ENCODE results near the gene ADAMTS16. TPM values are rescaled to one million over a fixed set of nuclear protein-coding genes. Genes with fewer than 3 reads are reported as not detected.

ADAMTS16 gene
- total RNA-seq, 4 donors from 2014 or later: 0.19 TPM; not detected in 3

GRCh38 chr5:5270161-5270560 lies 130.0 kb downstream of the ADAMTS16 start:
- Histone ChIP-seq H3K27me3 (no peaks in the 10 kb centered on the region), H3K36me3 (no peaks in the 10 kb centered on the region), H3K4me1 (peaks cover 7 to 12% (median 7%) of the 10 kb centered on the region in 3 donors), H3K9me3 (no peaks in the 10 kb centered on the region), H3K27ac (no peak overlapping the region), H3K4me3 (no peak overlapping the region)
- 87 to 97% methylated on average over 9 of the region's 9 CpGs for WGBS, 2 donors
- no peak for TF ChIP-seq POLR2A (IDR thresholded peaks at IDR 0.05)
- DNase-seq: no peak
- intact Hi-C loops (cut with DNase I): no loop called here

DNA sequence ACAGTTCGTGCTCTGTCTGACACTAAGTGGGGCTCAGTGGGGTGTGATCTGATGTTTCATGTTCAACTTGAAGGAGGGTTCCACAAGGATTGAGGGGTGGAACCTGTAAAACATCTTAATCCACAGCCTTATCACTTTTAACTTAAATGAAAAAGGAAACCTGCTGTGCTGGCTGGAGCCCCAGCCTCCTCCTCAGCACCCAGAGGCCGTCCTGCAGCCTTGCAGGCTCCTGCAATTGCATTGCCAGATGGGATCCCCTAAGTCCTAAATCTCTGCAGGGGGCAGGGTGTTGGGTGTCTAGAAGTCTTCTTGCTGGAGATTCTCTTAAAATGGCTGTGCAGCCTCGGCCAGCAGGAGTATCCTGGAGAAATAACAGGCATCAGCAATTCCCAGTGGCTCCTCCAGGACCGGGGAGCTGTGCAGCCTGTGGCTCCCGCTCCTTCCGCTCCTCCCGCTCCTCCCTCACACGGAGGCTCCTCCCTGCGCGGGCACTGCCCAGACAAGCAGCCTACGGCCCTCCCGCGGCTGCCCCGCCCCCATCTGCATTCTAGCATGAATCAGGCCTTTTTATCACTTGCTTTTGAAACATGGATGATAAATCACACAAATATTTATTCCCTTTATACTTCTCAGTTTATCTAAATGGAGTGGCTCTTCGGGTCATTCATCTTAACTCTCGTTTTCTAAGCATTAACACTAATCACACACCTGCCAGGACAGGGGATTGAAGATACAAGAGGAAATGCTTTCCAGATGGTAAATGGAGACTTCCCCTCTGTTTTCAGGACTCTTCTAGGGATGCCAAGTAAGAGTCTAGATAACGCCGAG lies 131.0 kb downstream of the ADAMTS16 start:
- DNase-seq: no peak
- 8 to 26% methylated on average over 18 of the region's 18 CpGs for WGBS, 2 donors
- no peaks in the 10 kb centered on the region for H3K36me3 ChIP-seq
- H3K4me3 ChIP-seq: peak overlapping the region in 2 of 4 donors; percentile 13 to 47
- H3K4me1 ChIP-seq: peaks cover 7 to 12% (median 7%) of the 10 kb centered on the region in 3 donors
- H3K27ac ChIP-seq: peak overlapping the region in 1 of 4 donors; percentile 42
- intact Hi-C loops (cut with DNase I): no loop called here
- no peaks in the 10 kb centered on the region for H3K27me3 ChIP-seq
- TF ChIP-seq, protein P1, sequence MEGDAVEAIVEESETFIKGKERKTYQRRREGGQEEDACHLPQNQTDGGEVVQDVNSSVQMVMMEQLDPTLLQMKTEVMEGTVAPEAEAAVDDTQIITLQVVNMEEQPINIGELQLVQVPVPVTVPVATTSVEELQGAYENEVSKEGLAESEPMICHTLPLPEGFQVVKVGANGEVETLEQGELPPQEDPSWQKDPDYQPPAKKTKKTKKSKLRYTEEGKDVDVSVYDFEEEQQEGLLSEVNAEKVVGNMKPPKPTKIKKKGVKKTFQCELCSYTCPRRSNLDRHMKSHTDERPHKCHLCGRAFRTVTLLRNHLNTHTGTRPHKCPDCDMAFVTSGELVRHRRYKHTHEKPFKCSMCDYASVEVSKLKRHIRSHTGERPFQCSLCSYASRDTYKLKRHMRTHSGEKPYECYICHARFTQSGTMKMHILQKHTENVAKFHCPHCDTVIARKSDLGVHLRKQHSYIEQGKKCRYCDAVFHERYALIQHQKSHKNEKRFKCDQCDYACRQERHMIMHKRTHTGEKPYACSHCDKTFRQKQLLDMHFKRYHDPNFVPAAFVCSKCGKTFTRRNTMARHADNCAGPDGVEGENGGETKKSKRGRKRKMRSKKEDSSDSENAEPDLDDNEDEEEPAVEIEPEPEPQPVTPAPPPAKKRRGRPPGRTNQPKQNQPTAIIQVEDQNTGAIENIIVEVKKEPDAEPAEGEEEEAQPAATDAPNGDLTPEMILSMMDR (IDR thresholded peaks at IDR 0.05): peak in 1 of 6 experiments; percentile 29
- TF ChIP-seq POLR2A (IDR thresholded peaks at IDR 0.05): no peak
- H3K9me3 ChIP-seq: no peaks in the 10 kb centered on the region

DNA sequence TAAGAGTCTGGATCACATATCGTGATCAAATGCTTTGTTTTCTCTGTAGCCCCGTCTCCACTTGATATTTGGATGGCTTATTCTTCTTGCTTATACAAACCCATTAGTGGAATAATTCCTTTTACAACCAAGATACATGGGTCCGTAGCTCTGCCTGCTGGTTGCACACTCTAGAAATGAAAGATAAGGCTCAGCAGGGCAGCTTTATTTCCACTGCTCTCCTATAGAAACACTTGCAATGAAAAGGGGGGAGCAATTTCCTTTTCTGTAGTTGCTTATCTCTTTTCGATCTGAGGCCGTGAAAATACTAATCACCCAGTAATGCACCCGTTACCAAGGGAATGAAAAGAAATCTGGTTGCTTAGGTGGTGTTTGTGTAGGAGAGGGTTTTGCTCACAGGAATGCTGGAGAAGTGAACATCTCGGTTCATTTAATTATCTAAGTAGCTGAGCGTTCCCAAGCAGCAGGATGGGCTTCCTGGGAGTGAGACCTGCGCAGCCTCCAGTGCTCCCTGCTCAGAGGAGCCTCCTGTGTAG lies 131.7 kb downstream of the ADAMTS16 start:
- no peaks in the 10 kb centered on the region for H3K27me3 ChIP-seq
- peaks cover 7 to 12% (median 7%) of the 10 kb centered on the region in 3 donors for H3K4me1 ChIP-seq
- TF ChIP-seq POLR2A (IDR thresholded peaks at IDR 0.05): no peak
- TF ChIP-seq, protein P1 (IDR thresholded peaks at IDR 0.05): no peak
- peak overlapping the region in 1 of 4 donors; percentile 42 for H3K27ac ChIP-seq
- no peaks in the 10 kb centered on the region for H3K36me3 ChIP-seq
- WGBS, 2 donors: 49 to 53% methylated on average over 9 of the region's 9 CpGs
- peak overlapping the region in 2 of 4 donors; percentile 13 to 47 for H3K4me3 ChIP-seq
- H3K9me3 ChIP-seq: no peaks in the 10 kb centered on the region
- no peak for DNase-seq
- intact Hi-C loops (cut with DNase I): no loop called here

GRCh38 chr5:5273398-5273797 lies 133.3 kb downstream of the ADAMTS16 start:
- WGBS, 2 donors: 86 to 94% methylated on average over 3 of the region's 3 CpGs
- Histone ChIP-seq H3K4me3 (no peak overlapping the region), H3K27me3 (no peaks in the 10 kb centered on the region), H3K36me3 (no peaks in the 10 kb centered on the region), H3K4me1 (peaks cover 7 to 12% (median 7%) of the 10 kb centered on the region in 3 donors), H3K27ac (no peak overlapping the region), H3K9me3 (no peaks in the 10 kb centered on the region)
- intact Hi-C loops (cut with DNase I): no loop called here
- no peak for DNase-seq
- TF ChIP-seq POLR2A (IDR thresholded peaks at IDR 0.05): no peak
- TF ChIP-seq, protein P1 (IDR thresholded peaks at IDR 0.05): no peak

DNA sequence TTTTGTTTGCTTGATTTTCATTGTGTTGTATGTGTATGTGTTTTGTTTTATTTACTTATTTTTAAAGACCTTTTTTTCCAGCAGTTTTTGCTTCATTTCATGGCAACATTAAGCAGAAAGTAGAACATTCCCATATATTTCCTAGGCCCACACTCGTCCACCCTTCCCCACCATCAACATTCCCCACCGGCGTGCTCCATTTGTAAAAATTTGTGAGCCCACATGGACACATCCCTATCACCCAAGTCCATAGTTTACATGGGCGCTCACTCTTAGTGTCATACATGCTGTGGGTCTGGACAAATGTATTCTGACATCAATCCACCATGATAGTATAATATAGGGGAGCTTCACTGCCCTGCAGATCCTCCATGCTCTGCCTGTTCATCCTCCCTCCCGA lies 133.8 kb downstream of the ADAMTS16 start:
- TF ChIP-seq, protein P1 (IDR thresholded peaks at IDR 0.05): no peak
- TF ChIP-seq POLR2A (IDR thresholded peaks at IDR 0.05): no peak
- DNase-seq: no peak
- H3K27me3 ChIP-seq: no peaks in the 10 kb centered on the region
- intact Hi-C loops (cut with DNase I): no loop called here
- H3K4me3 ChIP-seq: no peak overlapping the region
- peaks cover 7 to 12% (median 7%) of the 10 kb centered on the region in 3 donors for H3K4me1 ChIP-seq
- no peaks in the 10 kb centered on the region for H3K36me3 ChIP-seq
- H3K9me3 ChIP-seq: no peaks in the 10 kb centered on the region
- WGBS, 2 donors: 80 to 89% methylated on average over 4 to 5 of the region's 5 CpGs
- H3K27ac ChIP-seq: no peak overlapping the region

Measured in esophagus squamous epithelium (tissue), 5 donors.